HG02759 (cell line): ENCODE measurements around the gene TAGLN.

ENCODE experiments used
- ATAC-seq: cut with Tn5 transposase; IDR thresholded peaks from one replicate; pipeline ENCODE4 v1.9.1; 2021; ENCODE audit warnings: mild to moderate bottlenecking, moderate library complexity; ENCODE audit not compliant: unreplicated experiment

TAGLN gene

DNA sequence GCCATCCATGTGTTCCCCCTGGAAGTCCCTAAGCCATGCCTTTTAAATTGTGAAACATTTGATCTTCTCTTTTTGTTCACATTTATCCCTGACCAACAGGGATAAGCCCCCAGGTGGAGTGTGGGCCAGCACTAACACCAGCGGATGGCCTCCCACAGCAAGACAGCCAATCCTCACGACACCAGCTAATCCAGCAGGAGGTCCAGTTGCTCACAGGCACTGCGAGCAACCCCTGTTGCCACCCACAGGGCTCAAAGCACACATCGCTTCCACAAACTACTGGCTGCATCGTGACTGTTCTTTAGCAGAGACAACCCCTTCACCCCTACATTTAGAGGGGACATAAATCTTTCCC is 30.7 kb downstream of the TAGLN start:
- ATAC-seq, result no peak

- ATAC-seq, result peak; percentile 22
Observed at GRCh38 chr11:117230286-117230961, 31.3 kb downstream of the TAGLN start.

DNA sequence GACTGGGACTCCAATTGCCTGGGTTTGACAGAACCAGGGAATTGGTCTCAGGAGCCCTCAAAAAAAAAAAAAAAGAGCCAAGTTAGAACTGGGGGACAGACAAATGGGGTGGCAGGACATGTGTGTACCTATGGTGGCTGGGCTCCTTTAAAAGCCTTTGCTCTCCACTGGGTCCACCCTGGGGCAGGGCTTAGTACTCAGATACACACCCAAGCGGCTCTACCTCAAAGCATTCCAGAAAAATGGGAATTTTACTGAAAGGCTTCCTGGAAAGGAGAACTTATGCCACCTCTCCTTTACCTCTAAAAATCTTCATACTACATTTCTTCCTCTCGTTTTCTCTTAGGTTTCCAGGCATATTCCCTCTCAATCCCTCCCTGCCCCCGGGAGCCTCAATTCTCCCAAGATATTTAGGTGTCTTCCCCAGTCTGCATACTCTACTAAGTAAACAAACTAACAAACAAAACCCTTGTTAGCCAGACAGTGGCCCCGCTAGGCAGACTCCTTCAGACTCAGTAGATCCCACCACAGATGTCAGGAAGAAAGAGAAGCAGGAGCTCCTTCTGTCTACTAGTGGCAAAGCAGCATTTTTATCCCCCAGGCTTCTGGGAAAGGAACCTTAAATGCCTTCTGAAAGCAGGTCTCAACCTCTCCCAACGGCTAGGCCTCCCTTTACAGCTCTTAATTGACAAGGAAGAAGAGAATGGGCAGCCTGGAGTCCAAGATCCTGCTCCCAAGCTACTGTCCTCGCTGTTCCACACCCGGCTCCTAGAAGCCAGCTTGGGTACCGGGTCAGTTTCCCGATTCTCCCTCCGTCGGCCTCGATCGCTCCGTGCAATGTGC is 32.0 kb downstream of the TAGLN start:
- ATAC-seq, result no peak

- ATAC-seq, result no peak
Observed at GRCh38 chr11:117231842-117232091, 32.6 kb downstream of the TAGLN start, which contains the start of gene PCSK7. Gene PCSK7 (minus strand): TSS chr11:117232073. CDS start chr11:117229844, 2,229 bp downstream.

DNA sequence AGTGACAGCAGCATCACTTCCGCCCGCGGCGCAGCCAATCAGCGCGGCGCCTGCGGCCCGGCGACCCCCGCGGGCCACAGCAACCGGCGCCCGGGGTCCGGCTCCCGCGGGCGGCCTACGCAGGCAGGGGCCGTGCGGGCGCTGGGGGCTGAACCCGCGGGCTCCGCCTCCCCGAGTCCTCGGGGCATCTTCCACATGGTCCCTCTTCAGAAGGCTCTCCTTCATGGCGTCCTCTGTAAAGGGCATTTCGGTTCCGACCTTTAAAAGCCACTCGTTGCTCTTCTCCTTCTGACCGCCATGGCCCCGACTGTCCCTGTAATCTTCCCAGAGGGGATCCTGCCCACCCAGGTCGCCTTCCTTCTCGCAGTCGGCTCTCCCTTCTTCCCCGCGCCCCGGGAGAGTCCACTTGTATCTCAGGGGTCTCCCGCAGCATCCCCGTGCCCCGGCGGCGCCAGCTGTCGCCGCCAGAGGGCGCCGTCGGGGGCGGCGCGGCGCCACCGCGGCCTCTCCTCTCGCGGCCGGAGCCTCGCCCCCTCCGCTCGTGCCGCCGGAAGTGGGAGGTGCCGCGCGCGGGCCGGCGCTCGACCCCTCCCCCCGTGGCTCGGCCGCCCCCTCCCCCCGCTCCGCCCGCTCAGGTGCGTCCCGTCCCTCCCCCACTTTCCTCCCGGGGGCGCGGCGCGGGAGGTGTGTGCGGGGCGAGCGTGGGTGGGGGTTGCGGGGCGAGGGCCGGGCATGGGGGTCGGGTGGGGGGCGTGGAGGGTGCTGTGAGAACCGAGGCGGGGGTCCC is 33.1 kb downstream of the TAGLN start, which contains the start of gene RNF214:
RNF214 (plus strand) TSS at position 580 of the 787 bp plus-strand sequence. CDS start 1,602 bp downstream, outside the sequence.
- peak; percentile 76 for ATAC-seq

GRCh38 chr11:117232911-117233409 is 33.8 kb downstream of the TAGLN start:
- no peak for ATAC-seq

GRCh38 chr11:117238221-117238620 is 39.1 kb downstream of the TAGLN start:
- ATAC-seq, result no peak

DNA sequence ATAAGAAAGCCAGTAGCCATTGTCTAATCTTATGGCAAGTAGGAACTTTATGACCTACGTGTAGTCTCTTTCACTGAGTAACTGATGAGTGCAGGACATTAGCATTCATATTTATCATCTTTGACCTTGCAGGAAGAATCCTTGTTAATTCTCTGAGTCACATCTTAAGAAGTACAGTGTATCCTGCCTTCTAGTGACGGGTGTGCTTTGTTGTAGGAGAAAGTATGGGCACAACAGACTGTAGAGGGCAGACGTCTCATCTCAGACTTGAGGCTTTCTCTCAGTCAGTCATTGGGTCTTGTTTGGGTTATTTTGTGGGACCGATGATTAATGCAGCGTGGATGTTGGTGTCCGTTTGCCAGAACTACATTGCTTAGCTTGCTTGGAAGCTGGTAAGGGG is 40.1 kb downstream of the TAGLN start:
- no peak for ATAC-seq

DNA sequence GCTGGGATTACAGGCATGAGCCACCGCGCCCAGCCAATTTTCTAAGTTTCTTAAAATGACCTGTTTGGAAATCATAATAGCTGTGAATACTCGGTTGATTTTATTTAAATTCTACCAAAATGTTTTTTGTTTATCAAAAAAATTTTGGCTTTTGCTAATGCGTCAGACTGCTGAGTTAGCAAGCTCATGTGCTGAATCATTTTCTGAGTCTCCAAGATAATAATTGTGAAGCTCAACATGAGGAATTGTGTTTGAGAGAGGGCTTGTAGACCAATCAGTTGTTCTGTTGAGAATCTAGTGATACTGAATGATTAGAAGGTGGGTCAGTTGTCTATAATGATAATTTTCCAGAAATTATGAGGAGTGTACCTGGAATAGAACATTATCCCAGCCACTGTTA is 49.2 kb downstream of the TAGLN start:
- ATAC-seq, result no peak

DNA sequence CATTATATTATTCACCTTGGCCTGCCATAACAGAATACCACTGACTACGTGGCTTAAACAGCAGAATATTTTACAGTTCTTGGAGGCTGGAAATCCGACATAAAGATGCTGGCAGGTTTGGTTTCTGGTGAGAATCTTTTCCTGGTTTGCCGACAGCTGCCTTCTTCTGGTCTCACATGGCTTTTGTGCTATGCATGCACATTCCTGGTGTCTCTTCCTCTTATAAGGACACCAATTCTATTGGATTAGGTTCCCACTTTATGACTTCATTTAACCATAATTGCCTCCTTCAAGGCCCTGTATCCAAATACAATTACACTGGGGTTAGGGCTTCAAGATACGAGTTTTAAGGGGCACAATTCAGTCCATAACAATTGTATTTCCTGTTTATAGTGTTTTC is 50.4 kb downstream of the TAGLN start:
- ATAC-seq, result no peak

- ATAC-seq, result no peak
Observed at GRCh38 chr11:117251506-117251905, 52.3 kb downstream of the TAGLN start.

GRCh38 chr11:117255966-117256365 is 56.8 kb downstream of the TAGLN start:
- ATAC-seq, result no peak

GRCh38 chr11:117256573-117256972 is 57.4 kb downstream of the TAGLN start:
- ATAC-seq, result no peak
